Sciatic nerve (tissue), 2 donors: ENCODE data around the gene ZNG1C. TPM values are rescaled to one million over a fixed set of nuclear protein-coding genes. Genes with fewer than 3 reads are reported as not detected.
"Not testable (repeated sequence)": the region's sequence is repeated elsewhere in the genome, so short reads cannot be mapped to it uniquely, and the experiment has no call there.

ENCODE experiments used
- ATAC-seq: fragments of 200-7000 bp; cut with Tn5 transposase; one replicate; pipeline ENCODE4 v1.9.1; 2020; ENCODE audit warnings: mild to moderate bottlenecking, moderate library complexity
- DNase-seq: peaks from one replicate; pipeline ENCODE4 v3.0.0-alpha.2; 2020; ENCODE audit warnings: low spot score
- intact Hi-C: fragments of 100-400 bp; cut with DNase I; formaldehyde crosslinking; loops from one replicate; pipeline ENCODE4 v1.14.2; 2022
- total RNA-seq: library from RNA; stranded (reverse); fragmentation: NEBNext Ultra II Directional; extraction: Animal tissue kit (Norgen Biotek cat#: 25700); gene quantifications from one replicate; pipeline ENCODE4 v1.2.1, GENCODE V29; 2021
- donor health status: DM: no; HTN: no; CAD: no.
- donor health status: DM: no; HTN: no; CAD: no.

Gene ZNG1C
- total RNA-seq, 1 donor from 2014 or later, result 28.1 TPM

DNA sequence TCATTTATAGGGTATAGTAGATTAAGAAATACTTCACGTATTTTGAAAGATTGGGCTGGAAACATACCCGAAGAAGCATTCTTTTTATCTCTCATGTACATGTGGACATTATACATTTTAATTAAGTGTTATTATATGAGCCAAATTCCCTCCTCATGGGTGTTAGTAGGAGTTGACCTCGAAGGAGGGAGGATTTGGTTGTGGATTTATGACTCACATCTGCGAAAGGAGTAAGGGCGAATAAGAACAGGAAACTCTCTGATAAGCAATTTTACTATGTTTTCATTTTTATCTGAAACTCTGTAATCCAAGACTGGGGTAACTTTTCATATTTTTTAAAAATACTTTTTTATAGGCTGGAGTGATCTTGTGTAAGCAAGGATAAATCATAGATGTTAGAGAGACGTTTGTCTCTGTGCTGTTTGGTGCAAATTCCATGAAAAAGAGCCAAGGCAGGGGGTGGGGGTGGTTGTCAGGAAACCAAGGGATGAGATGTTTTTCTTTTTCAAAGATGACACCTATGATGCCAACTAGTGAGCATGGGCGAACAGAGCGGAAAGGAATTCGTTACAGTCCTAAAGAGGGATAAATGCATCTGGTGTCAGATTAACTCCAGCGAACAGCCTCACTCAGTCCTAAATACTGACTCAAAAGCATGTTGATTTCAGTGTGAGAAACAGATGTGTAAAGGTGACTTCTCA is 95.0 kb downstream of the ZNG1C start:
- intact Hi-C loops, DNase-seq, ATAC-seq: not testable (repeated sequence)

DNA sequence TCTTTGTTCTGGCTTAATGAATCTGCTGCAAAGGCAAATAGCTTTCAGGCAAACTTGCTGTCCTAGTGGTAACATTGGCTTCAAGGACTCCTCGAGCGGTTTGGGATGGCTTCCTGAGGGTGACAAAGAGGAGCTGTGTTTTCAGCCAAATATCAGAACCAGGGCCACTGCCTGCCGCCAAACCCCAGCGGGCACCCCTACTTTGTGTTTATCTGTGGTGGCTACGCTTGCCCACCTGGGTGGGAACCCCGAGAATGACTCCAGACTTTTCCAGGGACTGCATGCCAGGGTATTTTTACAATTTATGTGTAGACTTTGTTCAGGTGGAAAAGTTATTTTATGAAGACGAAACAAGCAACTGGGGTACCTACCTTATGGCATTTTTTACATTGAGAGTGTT is 96.2 kb downstream of the ZNG1C start:
- ATAC-seq, DNase-seq, intact Hi-C loops: not testable (repeated sequence)

DNA sequence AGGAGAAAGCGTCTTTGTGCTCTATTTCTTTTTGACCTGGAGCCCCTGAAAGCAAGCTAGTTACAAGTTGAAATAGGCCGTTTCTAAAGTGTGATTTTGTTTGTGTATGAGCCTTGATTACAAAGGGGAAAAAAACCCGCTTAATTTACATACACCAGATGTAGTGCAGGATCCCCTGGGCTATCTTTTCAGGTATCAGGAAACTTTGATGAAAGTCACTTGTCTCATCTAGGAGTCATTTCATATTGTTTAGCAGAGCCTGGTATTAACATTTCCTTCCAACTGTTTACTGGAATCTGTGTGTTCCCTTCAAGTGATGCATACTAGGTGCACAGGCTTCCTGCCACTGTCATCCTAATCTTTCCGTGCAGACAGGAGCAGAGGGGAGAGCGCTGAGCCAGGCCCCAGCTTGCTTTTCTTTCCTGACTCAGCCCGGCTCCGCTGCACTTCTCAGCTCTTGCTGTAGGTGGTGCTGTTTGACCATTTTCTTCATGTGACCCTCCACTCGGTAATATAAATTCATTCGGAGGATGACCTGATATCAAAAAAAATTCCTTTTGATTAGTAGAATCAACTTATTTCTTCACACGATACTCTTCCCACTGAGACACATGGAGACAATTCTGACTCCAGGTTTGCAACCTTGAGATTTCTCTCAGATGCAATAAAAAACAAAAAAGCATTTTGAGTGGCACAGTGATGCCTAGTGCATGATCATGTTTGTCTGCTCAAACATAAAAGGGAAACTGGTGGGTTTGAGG is 100.7 kb downstream of the ZNG1C start:
- intact Hi-C loops, DNase-seq: not testable (repeated sequence)
- ATAC-seq, result peak; percentile 81

DNA sequence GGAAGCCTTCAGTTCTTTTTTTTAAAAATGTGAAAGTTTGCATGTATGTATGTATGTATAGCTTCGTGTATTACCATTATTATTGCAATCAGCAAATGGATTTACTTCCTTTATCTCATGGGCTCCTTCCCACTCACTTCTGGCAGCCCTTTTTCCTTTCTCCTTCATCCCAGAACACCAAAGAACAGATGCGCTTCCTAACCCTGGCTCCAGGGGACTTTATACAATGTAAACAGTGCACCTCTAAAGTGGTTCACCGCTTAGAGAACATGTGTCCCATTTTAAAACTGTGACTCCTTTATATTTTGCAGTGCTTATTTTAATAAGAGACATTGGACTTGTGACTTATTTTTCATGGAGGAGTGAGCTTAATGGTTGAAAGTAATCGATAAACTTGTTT is 101.5 kb downstream of the ZNG1C start:
- intact Hi-C loops, DNase-seq, ATAC-seq: not testable (repeated sequence)

DNA sequence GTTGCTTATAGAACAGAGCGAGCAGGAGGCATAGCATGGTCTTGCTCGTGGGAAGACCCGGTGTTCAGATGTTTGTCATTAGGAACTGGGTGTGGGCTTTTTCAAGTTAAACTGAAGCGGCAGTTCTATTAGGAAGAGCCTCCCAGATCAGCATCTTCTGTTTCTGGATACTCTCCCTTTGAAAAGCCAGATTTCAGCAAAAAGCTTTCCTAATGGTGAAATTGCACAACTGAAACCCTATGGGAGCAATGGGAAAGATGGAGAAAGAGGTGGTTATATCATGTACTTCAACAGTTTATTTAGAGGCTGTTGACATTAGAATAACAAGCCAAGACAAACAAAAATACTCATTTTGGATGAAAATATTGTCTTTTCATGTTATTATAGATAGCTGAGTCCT is 102.2 kb downstream of the ZNG1C start:
- DNase-seq, intact Hi-C loops: not testable (repeated sequence)
- peak; percentile 92 for ATAC-seq

Other genes starting within 250 kb of the ZNG1C start
- not detected for gene FOXD4L3, start 60.9 kb downstream of the ZNG1C start, total RNA-seq
- 28.4 TPM for gene PGM5, start 114.6 kb downstream of the ZNG1C start, total RNA-seq